GM10266 (cell line): ENCODE results near the gene OR1I1.

Source experiments
- DNase-seq: peaks from one replicate; pipeline ENCODE4 v3.0.0; 2012; ENCODE audit errors: extremely low spot score
- TF ChIP-seq, protein P1 (sequence below): IDR thresholded peaks from 2 replicates; pipeline ENCODE4 v1.5.1; 2012; ENCODE audit warnings: mild to moderate bottlenecking, low read depth; ENCODE audit not compliant: control insufficient read depth, insufficient read depth; ENCODE audit errors: missing control alignments

The OR1I1 gene

DNA sequence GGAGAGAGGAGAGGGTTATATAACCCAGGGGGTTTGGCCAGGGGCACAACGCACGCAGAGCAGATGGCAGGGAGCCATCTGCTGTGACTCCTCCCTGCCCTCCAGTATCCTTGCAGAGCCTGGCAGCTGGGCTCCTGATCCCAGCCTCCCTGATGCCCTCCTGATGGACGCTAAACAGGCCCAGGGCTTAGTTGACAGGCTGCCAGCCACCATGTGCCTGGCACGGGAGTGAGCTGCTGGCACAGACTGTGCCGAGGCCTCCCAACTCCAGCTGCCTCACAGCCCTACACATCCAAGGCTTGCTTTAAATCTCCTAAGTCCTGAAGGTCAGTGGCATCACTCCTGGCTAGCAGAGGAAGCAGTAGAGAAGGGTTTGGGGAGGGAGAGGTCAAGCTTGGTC lies 41.9 kb downstream of the OR1I1 start:
- TF ChIP-seq, protein P1, sequence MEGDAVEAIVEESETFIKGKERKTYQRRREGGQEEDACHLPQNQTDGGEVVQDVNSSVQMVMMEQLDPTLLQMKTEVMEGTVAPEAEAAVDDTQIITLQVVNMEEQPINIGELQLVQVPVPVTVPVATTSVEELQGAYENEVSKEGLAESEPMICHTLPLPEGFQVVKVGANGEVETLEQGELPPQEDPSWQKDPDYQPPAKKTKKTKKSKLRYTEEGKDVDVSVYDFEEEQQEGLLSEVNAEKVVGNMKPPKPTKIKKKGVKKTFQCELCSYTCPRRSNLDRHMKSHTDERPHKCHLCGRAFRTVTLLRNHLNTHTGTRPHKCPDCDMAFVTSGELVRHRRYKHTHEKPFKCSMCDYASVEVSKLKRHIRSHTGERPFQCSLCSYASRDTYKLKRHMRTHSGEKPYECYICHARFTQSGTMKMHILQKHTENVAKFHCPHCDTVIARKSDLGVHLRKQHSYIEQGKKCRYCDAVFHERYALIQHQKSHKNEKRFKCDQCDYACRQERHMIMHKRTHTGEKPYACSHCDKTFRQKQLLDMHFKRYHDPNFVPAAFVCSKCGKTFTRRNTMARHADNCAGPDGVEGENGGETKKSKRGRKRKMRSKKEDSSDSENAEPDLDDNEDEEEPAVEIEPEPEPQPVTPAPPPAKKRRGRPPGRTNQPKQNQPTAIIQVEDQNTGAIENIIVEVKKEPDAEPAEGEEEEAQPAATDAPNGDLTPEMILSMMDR: no peak
- no peak for DNase-seq

DNA sequence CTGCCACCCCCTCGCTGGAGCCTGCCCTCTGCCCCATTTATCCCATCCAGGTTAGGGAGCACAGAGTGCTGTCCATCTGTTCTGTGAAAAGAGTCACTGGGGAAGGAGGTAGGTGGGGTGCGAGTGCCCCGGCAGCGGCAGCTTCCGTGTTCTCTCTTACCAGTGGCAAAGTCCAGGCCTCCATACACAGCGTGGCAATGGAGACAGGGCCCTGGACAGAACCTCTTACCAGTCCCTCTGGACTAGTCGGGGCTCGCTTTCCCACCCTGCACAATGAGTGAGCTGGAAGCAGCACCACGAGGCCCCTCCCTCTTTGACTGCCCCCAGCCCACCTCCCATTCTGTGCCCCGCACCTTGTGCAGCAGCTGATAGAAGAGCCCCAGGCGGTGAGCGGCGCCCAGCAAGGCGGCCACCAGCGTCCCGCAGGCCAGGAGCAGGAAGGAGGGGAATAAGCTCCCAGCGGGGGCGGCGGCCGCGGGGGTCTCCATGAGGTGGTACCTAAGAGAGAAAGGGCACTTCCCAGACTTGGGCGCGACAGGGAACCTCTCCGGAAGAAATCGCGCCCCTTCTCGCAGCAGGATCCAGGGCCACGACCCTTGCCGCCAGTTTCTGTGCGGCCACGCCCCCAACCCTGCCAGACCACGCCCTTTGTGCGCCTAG lies 42.7 kb downstream of the OR1I1 start:
- TF ChIP-seq, protein P1: no peak
- no peak for DNase-seq

DNA sequence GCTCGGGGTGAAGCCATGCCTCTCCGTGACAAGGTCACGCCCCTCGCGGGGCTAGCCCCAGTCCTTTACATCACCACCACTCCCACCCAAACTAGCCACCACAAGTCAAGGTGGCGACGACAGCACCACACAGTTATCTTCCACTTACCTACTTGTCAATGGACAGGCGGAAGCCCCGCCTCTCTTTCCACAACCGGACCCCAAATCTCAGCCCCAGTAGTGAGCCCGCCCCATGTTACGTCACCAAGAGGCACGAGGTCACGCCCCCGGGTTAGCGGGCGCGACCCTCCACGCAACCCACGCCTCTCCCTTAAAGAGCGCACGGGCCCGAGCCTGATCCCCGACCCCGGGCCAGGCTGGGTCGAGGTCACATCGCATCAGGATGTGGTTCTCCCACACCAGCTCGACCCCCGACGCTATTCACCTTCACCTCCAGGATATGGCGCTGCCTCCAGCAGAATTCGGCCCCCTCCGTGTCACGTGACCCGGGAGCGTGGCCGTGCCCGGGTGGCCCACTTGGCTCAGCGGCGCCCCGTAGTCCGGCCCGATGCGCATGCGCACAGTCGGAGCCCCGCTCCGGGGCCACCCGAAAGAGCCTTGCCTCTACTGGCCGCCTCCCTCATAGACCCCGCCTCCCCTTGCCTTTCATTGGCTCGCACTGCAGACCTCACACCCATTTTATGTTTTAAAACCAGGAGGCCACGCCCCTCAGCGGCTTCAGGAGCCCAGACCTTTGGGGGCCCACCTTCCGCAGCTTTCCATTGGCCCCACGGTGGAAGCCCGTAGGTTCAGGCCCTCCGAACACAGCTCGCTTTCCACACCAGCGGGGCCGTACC lies 43.4 kb downstream of the OR1I1 start:
- DNase-seq: peak; percentile 98
- TF ChIP-seq, protein P1: peak; percentile 11

DNA sequence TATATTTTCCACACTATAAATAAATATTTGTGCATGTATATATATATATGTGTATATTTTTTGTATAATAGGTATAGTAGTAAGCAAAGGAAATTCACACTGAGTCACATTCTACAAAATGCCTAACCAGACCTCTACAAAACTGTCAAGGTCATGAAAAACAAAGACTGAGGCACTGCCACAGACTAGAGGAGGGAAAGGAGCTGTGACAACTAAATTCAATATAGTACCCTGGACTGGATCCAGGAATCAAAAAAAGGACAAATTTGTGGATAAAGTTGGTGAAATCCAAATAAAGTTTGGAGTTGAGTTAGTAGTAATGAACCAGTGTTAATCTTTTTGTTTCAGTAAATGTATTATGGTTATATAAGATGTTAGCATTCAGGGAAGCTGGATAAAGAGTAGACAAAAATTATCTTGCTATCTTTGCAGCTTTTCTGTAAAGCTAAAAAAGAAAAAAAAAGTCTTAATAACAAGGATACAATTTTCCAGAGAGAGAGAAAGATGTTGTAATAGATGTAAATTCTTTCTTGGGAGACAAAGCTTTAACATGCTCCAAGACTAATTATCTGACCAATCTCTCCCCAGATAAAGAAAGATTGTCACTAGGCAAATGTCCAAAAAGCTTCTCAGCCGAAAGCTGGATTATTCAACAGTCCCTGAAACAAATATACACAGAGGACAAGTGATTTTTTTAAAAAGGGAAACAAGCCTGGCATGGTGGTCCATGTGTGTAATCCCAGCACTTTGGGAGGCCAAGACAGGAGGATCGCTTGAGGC lies 44.3 kb downstream of the OR1I1 start:
- DNase-seq: no peak
- TF ChIP-seq, protein P1: no peak

DNA sequence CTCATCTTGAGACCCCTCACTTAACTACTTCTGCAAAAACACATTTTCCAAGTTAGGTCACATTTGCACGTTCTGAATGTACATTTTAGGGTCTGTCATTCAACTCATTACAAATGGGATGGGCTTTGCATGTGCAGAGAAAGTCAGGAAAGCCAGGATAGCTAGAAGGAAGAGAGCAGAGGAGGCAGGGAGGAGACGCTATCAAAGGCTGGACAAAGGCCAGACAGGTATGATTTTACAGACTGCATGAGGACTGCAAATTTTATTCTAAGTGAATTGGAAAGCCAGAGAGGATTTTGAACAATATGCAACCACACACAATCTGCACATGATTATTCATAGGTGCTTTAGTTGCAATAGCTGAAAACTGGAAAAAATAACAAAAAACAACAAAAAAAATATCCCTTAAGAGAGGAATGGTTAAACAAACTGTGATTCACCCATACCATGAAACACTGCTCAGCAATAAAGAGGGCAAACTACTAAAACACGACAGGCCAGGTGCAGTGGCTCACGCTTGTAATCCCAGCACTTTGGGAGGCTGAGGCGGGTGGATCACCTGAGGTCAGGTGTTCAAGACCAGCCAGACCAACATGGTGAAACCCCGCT lies 46.3 kb downstream of the OR1I1 start:
- TF ChIP-seq, protein P1: no peak
- DNase-seq: no peak

DNA sequence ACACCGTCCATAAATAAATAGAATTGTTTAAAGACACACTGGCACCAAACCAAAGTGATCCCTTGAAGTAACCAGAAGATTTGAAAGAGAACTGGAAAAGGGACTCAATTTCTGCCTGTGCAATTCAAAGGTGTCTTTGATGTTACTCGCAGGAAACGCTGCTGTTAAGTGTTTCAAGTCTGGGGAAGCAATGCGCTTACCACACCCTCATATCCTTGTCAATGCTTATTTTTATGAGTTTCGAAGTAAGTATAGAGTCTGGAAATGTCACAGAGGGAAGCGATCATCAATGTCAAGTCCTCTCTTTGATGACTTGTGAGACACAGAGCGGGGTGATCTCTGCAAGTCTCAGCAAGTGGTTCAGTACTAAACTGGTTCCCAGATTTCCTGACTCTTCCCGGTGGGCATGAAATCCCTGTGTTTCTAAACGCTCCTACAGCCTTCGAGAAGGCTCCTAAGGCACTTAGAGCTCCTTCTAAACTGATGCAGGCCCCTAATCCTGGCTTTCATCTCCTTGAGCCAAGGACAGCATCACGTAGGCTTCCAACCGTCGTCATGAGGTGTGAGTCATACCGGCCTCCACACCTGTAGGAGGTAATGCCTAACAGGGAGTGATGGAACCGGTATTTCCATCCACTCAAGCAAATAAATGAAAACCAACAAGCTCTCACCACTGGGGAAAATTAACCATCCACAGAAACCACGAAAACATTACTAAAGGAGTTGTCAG lies 48.0 kb downstream of the OR1I1 start:
- DNase-seq: no peak
- TF ChIP-seq, protein P1: no peak
